Natural killer cell (primary cell): ENCODE results near the gene WARS2. TPM values are rescaled to one million over a fixed set of nuclear protein-coding genes. Genes with fewer than 3 reads are reported as not detected.

Source experiments
- ATAC-seq, 3 donors: fragments of 150-1000 bp in 2 of 3; fragments of 200-7000 bp in 1 of 3; cut with Tn5 transposase; 1 replicate in 1 of 3; 2 replicates in 2 of 3; pipeline ENCODE4 v1.10.0; 2021; ENCODE audit warnings: mild to moderate bottlenecking in 2 of 3, moderate library complexity in 2 of 3
- DNase-seq, 2 donors: peaks; one replicate each; pipeline versions ENCODE4 v3.0.0 to v3.0.0-alpha.2; 2013 to 2021; ENCODE audit warnings: mixed read lengths in 1 of 2
- H3K27ac ChIP-seq: one replicate; pipeline ENCODE4 v1.5.1; 2013; ENCODE audit warnings: mild to moderate bottlenecking, low read length
- H3K27me3 ChIP-seq: one replicate; pipeline ENCODE4 v1.6.1; 2013; ENCODE audit warnings: low read length; ENCODE audit not compliant: control insufficient read depth, insufficient read depth
- H3K36me3 ChIP-seq: one replicate; pipeline ENCODE4 v1.6.1; 2013; ENCODE audit warnings: low read length; ENCODE audit not compliant: control insufficient read depth, insufficient read depth
- H3K4me1 ChIP-seq: one replicate; pipeline ENCODE4 v1.6.1; 2013; ENCODE audit warnings: low read length; ENCODE audit not compliant: control insufficient read depth, insufficient read depth
- H3K4me3 ChIP-seq: one replicate; pipeline ENCODE4 v1.5.1; 2013; ENCODE audit warnings: low read length
- H3K9me3 ChIP-seq: one replicate; pipeline ENCODE4 v1.6.1; 2013; ENCODE audit warnings: low read length; ENCODE audit not compliant: control insufficient read depth, insufficient read depth
- H3K27ac Mint-ChIP-seq, 2 donors: one replicate each; pipeline ENCODE4 v1.8.0; 2022; ENCODE audit warnings: mild to moderate bottlenecking in 2 of 2, mixed read lengths in 2 of 2, moderate library complexity in 1 of 2
- H3K27me3 Mint-ChIP-seq, 2 donors: one replicate each; pipeline ENCODE4 v1.8.0; 2022; ENCODE audit warnings: low read depth in 2 of 2, mixed read lengths in 2 of 2
- H3K36me3 Mint-ChIP-seq: one replicate; pipeline ENCODE4 v1.8.0; 2022; ENCODE audit warnings: mixed read lengths
- H3K4me1 Mint-ChIP-seq, 2 donors: one replicate each; pipeline ENCODE4 v1.8.0; 2022; ENCODE audit warnings: mixed read lengths in 2 of 2
- H3K4me3 Mint-ChIP-seq: one replicate; pipeline ENCODE4 v1.8.0; 2022; ENCODE audit warnings: mild to moderate bottlenecking, moderate library complexity, mixed read lengths
- H3K9me3 Mint-ChIP-seq, 2 donors: one replicate each; pipeline ENCODE4 v1.8.0; 2022; ENCODE audit warnings: mixed read lengths in 2 of 2
- WGBS: methylation state at CpG from one replicate; pipeline ENCODE4 v1.1.7; 2013; ENCODE audit warnings: missing lambda C conversion rate; ENCODE audit not compliant: insufficient coverage; 5-methylcytosine and 5-hydroxymethylcytosine counted together
- intact Hi-C: fragments of 100-400 bp; cut with micrococcal nuclease; formaldehyde crosslinking; loops from one replicate; pipeline ENCODE4 v1.14.2; 2022
- total RNA-seq, 4 donors: library from RNA; stranded (reverse); fragments of 120-200 nt in 1 of 4; gene quantifications; one replicate each; pipeline versions ENCODE4 v1.2.3 to v1.2.4, GENCODE V29; 2013 to 2022
- TF ChIP-seq, protein P1 (sequence below): fragments of 200-600 bp; IDR thresholded peaks from one replicate; pipeline ENCODE4 v1.8.0; 2022; ENCODE audit warnings: antibody characterized with exemption

WARS2 gene
- total RNA-seq, 3 donors from 2014 or later (not counting 1 experiment from before 2014, with no cell fraction given), result 24.3 to 46.3 (median 41.0) TPM

DNA sequence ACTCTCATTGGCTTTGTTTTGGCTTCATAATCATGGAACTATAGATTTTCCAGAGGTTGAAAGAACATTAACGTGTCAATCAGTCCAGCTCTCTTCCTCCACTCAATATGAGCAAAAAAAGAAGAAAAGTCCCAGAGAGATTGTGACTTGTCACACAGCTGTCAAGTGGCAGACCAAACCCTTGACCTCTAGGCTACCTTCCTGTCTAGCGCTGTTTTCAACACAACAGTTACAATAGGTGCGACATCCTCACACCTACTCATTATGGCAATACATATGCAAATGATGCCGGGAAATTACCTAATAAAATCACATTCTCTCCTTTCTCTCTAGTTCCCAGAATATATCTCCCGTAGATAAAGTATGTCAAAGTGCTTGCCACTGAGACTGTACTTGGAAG is 1.1 kb downstream of the WARS2 start:
- peak; percentile 52 to 75 (median 62) for ATAC-seq
- no peaks in the 10 kb centered on the region for H3K27me3 Mint-ChIP-seq
- no peak overlapping the region for H3K4me3 ChIP-seq
- WGBS, result 8% methylated on average over 5 of the region's 5 CpGs
- peak; percentile 48 to 88 for DNase-seq
- H3K27ac ChIP-seq, result peak overlapping the region; percentile 95
- no peaks in the 10 kb centered on the region for H3K36me3 Mint-ChIP-seq
- H3K4me3 Mint-ChIP-seq, result no peak overlapping the region
- intact Hi-C loops, result no loop called here
- H3K4me1 Mint-ChIP-seq, result no peaks in the 10 kb centered on the region
- TF ChIP-seq, protein P1, sequence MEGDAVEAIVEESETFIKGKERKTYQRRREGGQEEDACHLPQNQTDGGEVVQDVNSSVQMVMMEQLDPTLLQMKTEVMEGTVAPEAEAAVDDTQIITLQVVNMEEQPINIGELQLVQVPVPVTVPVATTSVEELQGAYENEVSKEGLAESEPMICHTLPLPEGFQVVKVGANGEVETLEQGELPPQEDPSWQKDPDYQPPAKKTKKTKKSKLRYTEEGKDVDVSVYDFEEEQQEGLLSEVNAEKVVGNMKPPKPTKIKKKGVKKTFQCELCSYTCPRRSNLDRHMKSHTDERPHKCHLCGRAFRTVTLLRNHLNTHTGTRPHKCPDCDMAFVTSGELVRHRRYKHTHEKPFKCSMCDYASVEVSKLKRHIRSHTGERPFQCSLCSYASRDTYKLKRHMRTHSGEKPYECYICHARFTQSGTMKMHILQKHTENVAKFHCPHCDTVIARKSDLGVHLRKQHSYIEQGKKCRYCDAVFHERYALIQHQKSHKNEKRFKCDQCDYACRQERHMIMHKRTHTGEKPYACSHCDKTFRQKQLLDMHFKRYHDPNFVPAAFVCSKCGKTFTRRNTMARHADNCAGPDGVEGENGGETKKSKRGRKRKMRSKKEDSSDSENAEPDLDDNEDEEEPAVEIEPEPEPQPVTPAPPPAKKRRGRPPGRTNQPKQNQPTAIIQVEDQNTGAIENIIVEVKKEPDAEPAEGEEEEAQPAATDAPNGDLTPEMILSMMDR, result no peak
- H3K9me3 Mint-ChIP-seq, result no peaks in the 10 kb centered on the region
- H3K9me3 ChIP-seq, result no peaks in the 10 kb centered on the region
- no peak overlapping the region for H3K27ac Mint-ChIP-seq
- no peaks in the 10 kb centered on the region for H3K36me3 ChIP-seq
- no peaks in the 10 kb centered on the region for H3K27me3 ChIP-seq
- H3K4me1 ChIP-seq, result peaks cover 11% of the 10 kb centered on the region

DNA sequence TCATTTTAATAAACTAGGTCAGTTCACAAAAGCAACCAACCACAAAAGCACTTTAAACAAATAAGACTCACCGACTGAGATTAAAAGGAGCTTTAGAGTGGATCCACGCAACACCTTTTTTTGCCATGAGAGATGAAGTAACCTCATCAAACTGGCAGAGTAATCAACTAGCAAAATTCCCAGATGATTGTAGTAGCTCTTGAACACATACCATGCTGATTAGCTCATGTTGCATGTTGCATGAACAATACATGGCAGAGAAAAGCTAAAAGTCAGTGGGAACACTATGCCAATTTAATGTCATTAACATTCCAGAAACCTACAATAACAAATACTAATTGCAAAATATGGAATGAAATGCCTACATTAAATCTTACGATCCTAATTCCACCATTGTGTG is 4.1 kb downstream of the WARS2 start:
- Mint-ChIP-seq H3K27me3 (no peaks in the 10 kb centered on the region), H3K9me3 (no peaks in the 10 kb centered on the region), H3K4me3 (no peak overlapping the region), H3K36me3 (no peaks in the 10 kb centered on the region), H3K27ac (peak overlapping the region in 1 of 2 donors; percentile 15), H3K4me1 (no peaks in the 10 kb centered on the region)
- intact Hi-C loops, result loop anchor here (1.0 kb wide), 1 partner anchor 12 kb away; no protein-coding TSS in a partner anchor
- H3K27ac ChIP-seq, result no peak overlapping the region
- no peak overlapping the region for H3K4me3 ChIP-seq
- ATAC-seq (no peak), DNase-seq (no peak)
- peaks cover 11% of the 10 kb centered on the region for H3K4me1 ChIP-seq
- TF ChIP-seq, protein P1, result no peak
- no peaks in the 10 kb centered on the region for H3K9me3 ChIP-seq
- no peaks in the 10 kb centered on the region for H3K36me3 ChIP-seq
- 100% methylated on average over 2 of the region's 3 CpGs for WGBS
- H3K27me3 ChIP-seq, result no peaks in the 10 kb centered on the region

DNA sequence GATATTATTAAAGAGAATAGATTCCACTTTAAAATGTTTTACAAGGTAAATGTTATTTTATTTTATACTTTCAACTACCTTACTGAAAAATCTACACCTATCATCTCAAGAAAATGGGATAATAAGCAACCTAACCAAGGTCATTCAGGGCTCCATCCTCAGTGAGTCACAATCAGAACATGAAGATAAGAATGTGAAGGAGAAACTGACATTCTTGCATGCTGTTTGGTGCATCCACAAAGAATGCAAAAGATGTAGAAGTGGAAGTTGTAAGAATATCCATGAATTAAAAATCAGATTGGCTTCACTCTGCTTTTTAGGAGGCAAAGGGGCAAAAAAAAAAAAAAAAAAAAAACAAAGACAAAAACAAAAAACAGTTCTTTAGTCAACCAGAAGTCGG is 6.5 kb downstream of the WARS2 start:
- Mint-ChIP-seq H3K4me3 (no peak overlapping the region), H3K27ac (peak overlapping the region in 1 of 2 donors; percentile 40), H3K36me3 (no peaks in the 10 kb centered on the region), H3K4me1 (no peaks in the 10 kb centered on the region), H3K27me3 (no peaks in the 10 kb centered on the region), H3K9me3 (no peaks in the 10 kb centered on the region)
- TF ChIP-seq, protein P1, result no peak
- Histone ChIP-seq H3K4me1 (no peaks in the 10 kb centered on the region), H3K27ac (no peak overlapping the region), H3K9me3 (no peaks in the 10 kb centered on the region), H3K27me3 (no peaks in the 10 kb centered on the region), H3K36me3 (no peaks in the 10 kb centered on the region), H3K4me3 (no peak overlapping the region)
- intact Hi-C loops, result no loop called here
- DNase-seq (no peak), ATAC-seq (no peak)
- WGBS, result 86% methylated on average over 1 of the region's 1 CpG

DNA sequence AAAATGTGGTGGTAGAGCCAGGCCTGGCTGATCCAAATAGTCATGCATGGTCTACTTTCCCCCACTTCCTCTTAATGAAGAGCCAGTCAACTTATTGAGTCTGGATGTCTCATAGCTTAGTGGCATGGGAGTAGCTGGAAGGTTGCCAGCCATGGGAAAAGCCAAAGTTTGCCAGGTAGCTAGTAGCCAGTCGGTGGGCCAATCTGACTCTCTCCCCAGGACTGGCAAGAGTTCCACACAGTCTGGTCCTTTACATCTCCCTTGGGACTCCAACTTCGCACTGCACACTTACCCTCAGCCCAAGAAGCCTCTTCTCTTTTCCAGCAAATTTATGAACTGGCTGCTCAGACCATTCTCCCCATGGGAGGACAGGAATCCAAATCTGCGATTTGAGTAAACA is 8.3 kb downstream of the WARS2 start:
- DNase-seq (no peak), ATAC-seq (no peak)
- Mint-ChIP-seq H3K4me1 (no peaks in the 10 kb centered on the region), H3K27me3 (no peaks in the 10 kb centered on the region), H3K36me3 (no peaks in the 10 kb centered on the region), H3K9me3 (no peaks in the 10 kb centered on the region), H3K4me3 (no peak overlapping the region), H3K27ac (no peak overlapping the region)
- Histone ChIP-seq H3K4me3 (no peak overlapping the region), H3K9me3 (no peaks in the 10 kb centered on the region), H3K36me3 (no peaks in the 10 kb centered on the region), H3K27me3 (no peaks in the 10 kb centered on the region), H3K27ac (no peak overlapping the region), H3K4me1 (no peaks in the 10 kb centered on the region)
- intact Hi-C loops, result no loop called here
- TF ChIP-seq, protein P1, result no peak
- 90% methylated on average over 2 of the region's 3 CpGs for WGBS
